Hindlimb muscle (tissue), 1 donor: Measurements from ENCODE around the gene C6orf141. TPM values are rescaled to one million over a fixed set of nuclear protein-coding genes. Genes with fewer than 3 reads are reported as not detected.

Experiments used
- DNase-seq: peaks from one replicate; pipeline ENCODE4 v3.0.0-alpha.2; 2013
- polyA plus RNA-seq: library from polyadenylated mRNA; unstranded; fragments of 120-200 nt; gene quantifications from one replicate; pipeline ENCODE4 v1.2.1, GENCODE V29; 2013; ENCODE audit not compliant: insufficient read length

Gene C6orf141
- polyA plus RNA-seq: 3.0 TPM

GRCh38 chr6:49550492-49551077 is at the start of gene C6orf141:
C6orf141 (plus strand) TSS chr6:49550668; CDS start chr6:49550793, 125 bp downstream.
- peak; percentile 2 for DNase-seq

DNA sequence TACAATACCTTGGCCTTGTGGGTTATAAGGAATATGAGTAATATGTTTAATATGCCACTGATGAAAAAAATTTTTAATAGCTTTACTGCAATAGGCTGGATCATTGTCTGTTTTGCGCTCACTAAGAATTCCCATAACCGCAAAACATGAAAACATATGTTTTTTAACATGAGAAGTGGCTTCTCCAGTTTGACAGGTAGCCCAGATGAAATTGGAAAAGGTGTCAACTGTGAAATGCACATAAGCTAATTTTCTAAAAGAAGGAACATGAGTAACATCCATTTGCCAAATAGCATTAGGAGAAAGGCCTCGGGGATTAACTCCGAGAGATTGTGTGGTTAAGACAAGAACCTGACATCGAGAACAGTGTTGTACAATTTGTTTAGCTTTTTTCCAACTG is 45.8 kb upstream of the C6orf141 start:
- no peak for DNase-seq

GRCh38 chr6:49506569-49507111 is 43.8 kb upstream of the C6orf141 start:
- no peak for DNase-seq

DNA sequence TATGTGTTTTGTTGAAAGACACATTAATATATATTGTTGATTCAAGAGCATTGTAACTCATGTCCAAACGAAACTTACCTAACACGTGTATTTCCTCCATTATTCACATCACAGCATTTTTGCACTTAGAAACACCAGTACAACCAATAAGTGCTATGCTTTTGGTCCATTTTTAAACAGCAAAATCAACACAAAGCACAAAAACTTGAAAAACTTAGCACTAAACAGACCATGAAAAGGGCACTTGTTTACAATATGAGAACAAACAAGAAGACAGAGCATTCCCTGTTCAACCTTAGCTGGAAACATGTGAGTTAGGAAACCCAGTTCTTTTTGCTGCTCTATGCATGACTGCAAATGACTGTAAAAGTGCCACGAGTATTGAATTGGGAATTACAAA is 41.1 kb upstream of the C6orf141 start:
- DNase-seq: no peak

- DNase-seq: no peak
These were observed 37.1 kb upstream of the C6orf141 start for GRCh38 chr6:49513153-49513989.

DNA sequence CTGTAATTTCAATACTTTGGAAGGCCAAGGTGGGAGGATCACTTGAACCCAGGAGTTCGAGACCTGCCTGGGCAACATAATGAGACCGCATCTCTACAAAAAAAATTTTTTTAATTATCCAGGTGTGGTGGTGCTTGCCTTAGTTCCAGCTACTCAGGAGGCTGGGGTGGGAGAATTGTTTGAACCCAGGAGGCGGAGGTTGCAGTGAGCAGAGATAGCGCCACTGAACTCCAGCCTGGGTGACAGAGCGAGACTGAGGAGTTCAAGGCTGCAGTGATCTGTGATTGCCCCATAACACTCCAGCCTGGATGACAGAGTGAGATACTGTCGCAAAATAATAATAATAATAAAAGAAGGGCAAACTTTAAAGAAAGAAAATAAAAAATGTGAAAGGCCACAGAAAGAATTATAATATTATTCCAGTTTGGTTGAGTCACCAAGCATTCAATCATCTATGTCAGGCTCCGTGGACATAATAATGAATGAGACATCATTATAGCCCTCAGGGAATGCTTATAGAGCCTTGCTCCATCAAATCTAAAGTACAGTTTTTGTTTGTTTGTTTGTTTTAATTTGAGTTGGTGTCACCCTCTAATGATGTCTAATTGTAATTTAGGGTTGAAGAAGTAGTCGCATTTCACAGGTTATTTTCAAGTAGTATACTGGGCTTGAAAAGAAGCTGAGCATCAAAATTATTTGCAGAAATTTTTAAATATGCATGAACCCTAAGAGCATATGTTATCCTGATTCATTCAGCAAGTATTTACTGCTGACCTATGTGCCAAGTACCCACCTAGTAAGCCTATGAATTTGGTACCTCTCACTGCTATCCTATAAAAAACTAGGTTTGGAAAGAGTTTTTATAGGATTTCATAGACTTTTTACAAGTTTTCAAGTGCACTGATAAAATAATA is 35.6 kb upstream of the C6orf141 start:
- DNase-seq: no peak

DNA sequence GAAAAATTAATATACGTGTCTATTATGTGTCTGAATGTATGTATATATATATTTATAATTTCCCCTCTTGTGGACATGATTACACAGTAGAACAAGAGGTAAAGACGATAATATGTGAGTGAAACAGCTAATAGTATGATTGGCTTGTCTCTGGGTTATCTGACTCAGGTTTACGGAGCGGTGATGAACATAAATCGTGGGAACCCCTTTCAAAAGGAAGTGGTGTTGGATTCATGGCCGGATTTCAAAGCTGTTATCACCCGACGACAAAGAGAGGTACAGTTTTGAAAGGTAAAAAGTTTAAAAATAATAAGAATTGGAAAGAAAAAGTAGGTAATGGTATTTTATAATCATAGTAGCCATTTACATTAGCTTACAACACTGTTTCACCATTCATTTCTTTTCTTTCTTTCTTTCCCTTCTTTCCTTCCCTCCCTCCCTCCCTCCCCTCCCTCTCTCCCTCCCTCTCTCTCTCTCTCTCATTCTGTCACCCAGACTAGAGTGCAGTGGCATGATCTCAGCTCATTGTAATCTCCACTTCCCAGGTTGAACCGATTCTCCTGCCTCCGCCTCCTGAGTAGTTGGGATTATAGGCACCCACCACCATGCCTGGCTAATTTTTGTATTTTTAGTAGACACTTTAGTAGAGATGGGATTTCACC is 34.9 kb upstream of the C6orf141 start:
- no peak for DNase-seq

DNA sequence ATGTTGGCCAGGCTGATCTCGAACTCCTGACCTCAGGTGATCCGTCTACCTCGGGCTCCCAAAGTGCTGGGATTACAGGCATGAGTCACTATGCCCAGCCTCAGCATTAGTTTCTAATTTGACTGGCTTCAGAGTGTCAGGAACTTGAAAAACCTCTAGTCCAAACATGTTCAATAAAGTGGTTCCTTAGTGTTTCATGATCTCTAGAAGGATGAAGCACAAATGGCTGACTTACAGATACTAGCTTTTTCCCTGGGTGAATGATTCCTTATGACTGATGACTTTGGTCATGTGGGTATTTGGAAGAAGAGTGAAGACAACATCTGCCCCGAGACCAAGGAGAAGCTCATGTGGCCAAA is 34.3 kb upstream of the C6orf141 start:
- DNase-seq: no peak

- no peak for DNase-seq
These were observed 32.5 kb upstream of the C6orf141 start for GRCh38 chr6:49517919-49518318.

DNA sequence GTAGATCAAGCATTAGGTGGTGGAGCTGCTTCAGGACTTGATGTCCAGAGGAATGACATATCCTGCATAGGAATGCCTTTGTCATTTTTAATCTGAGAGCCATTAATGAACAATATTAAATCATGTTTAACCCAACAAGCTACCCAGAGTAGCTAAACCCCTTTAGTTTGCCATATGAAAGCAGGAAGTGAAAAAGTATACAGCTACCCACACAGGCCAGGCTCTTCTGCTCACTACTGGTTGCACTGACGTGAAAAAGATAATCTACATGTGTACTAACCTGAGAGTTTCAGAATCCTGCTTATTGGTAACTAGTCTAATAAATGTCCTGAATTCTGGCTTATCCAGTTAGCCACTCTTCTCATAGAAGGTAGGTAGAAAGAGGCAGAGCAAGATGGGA is 30.8 kb upstream of the C6orf141 start:
- no peak for DNase-seq

DNA sequence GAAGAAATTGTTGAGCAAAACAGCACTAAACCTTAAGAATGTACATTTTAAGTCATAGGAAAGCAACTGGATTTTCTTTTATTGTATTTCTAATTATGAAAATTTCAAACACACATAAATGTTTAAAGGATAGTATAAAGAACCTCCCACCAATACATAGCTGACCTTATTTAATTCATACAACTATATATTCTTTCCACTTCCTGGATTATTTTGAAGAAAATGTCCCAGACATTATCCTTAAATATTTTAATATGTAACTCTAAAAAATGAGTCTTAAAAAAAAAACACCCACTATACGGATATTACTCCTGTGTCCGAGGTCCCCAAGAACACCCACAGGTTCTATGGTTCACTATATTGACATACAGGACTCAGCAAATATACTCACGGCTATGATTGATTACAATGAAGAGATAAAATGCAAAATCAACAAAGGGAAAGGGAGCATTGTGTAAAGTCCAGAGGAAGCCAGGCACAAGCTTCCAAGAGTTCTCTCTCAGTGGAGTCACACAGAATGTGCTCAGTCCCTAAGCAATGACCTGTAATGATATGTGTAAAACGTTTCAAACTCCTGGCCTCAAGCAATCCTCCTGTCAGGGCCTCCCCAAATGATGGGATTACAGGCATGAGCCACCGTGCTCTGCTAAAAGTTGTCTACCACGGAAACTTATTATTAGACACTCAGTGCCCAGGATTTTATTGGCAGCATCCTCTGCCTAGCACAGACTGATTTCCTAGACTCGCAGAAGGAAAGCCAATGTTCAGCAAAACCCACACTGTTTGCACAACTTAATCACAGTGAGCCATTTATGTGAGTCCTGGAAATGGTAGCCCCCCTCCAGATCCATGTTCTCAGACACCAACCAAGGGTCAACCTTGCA is 27.5 kb upstream of the C6orf141 start:
- DNase-seq: no peak

DNA sequence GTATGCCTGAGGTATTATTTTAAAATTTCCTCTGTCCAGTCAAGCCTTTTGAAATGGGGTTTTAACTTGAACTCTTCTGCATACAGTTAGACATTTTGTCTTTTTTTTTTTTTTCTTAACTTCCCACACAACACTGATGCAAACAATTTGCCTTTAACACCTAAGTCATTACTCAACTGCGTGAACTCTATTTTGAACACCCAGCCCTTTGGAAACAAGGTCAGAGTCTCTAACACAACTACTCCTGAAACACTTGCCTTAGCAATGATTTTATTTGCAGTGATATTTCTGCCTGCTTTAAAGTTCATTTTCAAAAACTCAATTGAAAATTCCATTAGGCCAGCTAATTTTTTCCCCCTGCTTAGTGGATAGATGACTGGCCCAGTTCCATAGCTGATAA is 26.6 kb upstream of the C6orf141 start:
- no peak for DNase-seq

- no peak for DNase-seq
These were observed 25.9 kb upstream of the C6orf141 start for GRCh38 chr6:49524541-49524940.

DNA sequence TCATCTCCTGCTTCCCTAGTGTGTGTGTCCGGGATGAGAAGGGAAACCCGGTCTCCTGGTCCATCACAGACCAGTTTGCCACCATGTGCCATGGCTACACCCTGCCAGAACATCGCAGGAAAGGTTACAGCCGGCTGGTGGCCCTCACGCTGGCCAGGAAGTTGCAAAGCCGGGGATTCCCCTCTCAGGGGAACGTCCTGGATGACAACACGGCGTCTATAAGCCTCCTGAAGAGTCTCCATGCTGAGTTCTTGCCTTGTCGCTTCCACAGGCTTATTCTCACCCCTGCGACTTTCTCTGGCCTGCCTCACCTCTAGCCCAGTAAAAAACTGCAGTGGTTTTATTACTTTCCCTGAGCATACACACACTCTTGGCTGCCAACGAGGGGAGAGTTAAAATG is 23.9 kb upstream of the C6orf141 start:
- no peak for DNase-seq

DNA sequence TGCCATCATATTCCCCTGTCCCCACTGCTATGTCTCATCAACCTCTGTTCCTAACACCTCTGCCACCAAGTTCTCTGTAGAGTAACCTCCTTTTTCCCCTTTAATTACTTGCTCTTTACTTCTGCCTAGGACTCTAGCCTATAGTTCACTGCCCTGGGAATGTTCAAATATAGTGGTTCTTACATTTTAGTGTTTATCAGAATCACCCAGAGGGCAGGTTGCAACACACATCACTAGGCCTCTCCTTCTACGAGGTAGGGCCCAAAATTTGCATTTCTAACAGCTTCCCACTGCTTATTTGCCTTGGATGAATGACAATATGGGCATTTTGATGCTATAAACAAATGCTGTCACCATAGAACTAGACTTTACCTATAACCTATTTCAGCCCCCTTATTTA is 23.1 kb upstream of the C6orf141 start:
- DNase-seq: no peak

GRCh38 chr6:49528571-49528970 is 21.9 kb upstream of the C6orf141 start:
- no peak for DNase-seq

- DNase-seq: no peak
These were observed 20.2 kb upstream of the C6orf141 start for GRCh38 chr6:49530141-49530776.

GRCh38 chr6:49531774-49532569 is 18.5 kb upstream of the C6orf141 start:
- peak; percentile 18 for DNase-seq

DNA sequence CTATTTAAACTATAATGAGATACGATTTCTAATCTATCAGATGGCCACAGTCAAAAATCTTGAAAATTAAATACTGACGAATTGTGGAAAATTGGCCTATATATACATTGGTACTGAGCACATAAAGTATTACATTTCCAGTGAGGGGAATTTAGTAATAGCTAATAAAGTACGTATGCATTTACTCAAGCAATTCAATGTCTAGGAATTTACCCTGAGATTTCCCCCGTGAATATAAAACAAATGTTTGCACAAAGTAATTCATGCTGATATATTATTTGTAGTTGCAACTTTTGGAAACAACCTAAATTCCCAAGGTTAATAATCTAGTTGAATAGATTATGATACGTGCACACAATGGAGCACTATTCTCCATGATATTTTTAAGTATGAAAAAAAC is 14.7 kb upstream of the C6orf141 start:
- DNase-seq: no peak

GRCh38 chr6:49539102-49539501 is 11.4 kb upstream of the C6orf141 start:
- no peak for DNase-seq
